HK-2 (cell line): ENCODE measurements around the gene SCN3B.
A peak's percentile ranks its signal among the peaks of the same experiment; 100 is the strongest.

Experiments
- DNase-seq: peaks from one replicate; pipeline ENCODE4 v3.0.0-alpha.2; 2018; ENCODE audit not compliant: unreplicated experiment

SCN3B gene

DNA sequence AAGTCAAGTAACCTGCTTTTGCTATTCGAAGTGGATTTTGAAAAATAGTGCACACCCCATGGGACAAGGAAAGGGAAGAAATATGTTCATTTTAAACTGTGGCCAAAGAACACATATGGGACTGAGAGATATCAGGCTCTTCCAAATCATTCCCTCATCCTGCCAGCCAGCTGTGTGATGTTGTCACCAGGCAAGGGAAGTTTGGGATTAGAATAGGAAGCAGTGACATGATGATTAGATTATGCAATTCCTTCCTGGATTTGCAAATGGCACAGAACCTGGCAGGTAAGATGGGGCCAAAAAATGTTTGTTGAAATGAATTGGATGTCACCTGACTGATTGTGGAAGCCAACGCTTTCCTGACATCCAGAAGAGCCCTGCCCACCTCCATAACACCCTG, 4.9 kb upstream of the SCN3B start:
- DNase-seq, result no peak

DNA sequence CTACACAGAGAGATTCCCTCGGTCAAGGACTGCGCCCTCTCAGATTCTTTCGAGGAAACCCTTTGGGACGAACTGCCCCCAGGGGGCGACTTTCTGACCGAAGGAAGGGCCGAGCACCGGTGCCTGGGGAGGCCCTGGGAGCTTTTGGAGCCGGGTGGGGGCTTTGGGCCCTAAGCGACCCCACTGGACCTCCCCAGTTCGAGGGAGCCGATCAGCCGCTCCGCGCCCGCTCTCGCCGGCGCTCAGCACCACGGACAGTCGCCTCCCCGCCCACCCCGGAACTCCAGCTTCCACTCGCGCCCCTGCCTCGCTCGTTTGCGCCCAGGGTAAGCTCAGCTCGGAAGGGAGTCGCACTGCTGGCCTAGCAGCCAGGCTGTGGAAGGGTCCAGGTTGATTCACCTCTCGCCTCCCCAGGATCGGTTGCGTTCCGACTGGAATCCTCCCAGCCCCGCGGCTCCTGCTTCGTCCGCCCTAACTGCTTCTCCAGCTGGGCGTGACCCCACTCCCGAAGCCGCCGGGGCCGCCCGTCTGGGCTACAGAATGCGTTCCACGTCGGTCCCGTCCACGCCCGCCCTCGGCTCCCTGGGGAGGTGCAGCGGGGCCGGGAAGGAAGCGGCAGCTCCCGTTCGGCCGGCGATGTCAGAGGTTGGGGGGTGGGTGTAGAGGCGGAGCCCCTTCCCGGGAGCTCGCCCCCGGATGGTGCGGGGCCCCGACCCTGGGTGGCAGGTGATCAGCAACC, 428 bp downstream of the SCN3B start:
- peak; percentile 31 for DNase-seq

DNA sequence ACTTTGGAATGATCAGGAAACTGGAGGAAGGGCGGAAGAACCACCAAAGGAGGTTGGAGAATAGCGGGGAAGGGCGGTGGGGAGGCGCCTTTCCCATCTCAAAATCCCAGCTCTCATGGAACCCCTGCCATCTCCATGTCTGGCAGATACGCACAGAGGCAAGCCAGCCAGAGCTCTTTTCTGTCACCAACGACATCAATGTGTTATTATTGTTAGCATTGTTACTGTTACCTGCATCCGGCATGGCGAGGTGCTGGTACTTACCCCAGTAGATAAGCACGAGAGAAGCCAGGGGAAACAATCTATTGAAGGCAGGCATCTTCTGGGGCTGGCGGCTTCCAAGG, 969 bp downstream of the SCN3B start:
- DNase-seq, result no peak

DNA sequence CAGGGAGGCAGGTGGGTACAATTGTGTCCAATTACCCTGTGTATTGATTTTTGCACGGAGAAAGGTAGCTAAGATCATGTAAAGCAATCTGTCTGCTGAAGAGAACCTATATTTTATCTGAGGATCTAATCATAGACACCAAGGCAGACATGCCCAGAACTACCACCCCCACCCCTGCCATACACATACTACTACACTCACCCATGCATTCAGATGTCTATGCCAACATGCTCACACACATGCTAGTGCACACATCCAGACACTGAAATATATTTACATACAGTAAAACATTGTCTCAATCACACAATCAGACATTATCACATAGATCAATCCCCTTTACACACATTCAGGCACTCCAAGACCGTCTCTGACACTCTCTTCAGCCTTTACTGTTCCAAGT, 1.8 kb downstream of the SCN3B start:
- no peak for DNase-seq

DNA sequence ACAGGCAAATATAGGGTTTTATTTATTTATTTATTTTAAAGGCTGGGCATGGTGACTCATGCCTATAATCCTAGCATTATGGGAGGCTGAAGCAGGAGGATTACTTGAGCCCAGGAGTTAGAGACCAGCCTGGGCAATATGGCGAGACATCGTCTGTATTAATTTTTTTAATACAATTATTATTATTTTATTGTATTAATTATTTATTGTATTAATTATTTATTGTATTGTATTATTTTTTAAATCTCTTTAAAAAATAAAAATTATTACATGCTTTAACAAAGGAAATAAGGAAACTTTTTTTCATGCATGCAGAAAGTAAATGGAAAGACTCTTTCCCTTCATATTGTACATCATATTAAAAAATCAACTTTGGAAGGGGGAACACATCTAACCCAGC, 3.5 kb downstream of the SCN3B start:
- no peak for DNase-seq

DNA sequence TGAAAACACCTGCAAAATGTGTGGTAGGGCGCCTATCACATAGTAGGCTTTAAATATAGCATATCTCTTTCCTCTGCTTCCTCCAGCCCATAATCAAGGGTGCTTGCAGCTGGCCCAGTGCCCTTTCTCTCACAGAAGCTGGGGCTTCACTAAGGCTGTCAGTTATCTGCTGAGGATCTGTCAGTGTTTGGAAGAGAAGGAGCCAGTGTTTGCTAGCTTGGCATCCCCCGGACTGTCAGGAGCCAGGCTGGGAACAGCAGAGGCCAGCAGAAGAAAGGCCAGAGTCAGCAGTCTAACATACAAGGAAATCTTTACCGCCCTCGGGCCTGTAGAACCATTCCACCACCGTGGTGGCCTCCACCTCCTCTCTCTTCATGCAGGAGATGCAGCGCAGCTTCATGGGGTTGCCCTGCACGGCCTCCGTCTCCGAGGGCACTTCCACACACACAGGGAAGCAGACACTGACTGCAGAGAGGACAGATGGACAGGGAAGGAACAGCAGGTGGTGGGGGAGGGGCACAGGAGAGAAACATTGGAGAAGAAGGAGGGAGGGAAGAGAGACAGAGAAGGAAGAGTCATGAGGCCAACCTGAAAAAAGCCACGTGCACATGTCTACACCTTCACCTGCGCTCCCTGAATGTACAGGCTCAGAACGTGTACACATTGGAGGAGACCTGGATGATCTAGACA, 9.0 kb downstream of the SCN3B start:
- DNase-seq, result no peak

DNA sequence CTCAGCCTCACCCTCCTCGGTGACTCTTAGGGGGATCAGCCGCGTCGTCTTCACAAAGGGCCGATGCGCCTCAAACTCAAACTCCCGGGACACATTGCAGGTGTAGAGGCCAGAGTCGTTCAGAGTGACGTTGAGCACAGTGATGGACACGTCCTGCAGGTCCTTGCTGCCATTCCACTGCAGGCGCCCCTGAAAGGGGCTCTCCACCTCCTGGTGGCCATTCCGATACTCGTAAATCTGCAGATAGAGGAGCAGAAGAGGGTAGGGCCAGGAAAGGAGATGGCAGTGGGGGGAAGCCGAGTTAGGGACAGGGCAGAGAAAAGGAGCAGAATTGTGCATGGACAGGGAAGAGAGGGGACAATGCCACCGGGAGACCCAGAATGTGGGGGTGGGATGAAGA, 12.0 kb downstream of the SCN3B start:
- DNase-seq, result no peak

DNA sequence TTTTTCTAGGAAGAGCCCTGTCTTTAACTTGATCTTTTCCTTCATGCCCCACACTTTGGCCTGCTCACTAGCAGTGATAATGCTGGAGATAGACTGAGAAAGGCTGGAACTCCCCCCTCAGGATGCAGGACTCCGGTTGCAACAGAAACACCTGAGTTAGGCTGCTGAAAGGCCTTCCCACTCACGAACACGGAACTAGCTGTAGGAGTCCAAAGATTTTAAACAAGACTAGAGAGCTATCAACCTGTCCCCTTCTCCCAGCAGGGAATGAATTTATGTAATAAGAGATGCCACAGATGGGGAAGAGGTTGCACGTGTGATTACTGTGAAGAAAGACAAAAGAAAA, 13.0 kb downstream of the SCN3B start:
- DNase-seq, result no peak

DNA sequence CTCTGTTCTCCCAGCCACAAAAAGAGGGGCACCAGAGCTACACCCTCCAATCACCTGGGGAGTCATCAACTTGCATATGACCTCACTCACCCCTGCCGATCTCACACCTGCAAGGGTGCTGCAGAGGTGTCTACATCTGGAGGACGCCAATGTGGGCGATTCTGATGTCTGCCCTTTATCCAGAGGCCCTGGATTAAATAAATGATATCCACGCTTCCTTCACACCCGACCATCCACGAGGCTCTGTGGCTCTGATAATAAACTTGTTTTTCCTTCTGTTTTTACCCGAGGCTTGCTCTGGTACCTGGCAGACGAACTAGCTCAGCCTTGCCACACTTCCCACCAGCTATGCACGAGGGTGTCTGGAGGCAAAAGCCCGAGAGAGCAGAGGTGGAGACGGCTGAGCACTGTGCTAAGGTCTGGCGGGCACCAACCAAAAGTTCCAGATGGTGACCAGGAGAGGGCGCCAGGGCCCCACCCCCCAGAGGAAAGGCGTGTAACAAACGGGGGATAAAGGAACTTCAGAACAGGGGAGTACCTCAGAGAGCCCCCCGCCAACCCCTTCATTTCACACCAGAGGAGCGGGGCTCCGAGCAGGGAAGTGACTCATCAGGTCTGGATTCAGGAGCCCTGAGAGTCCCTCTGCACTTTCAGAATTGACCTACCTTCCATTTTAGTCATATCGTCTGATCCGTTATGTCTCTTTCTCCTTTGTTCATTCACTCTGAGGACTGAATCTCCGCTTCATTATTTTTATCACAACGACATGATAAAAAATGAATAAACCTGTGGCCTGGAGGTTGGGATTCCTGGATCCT, 13.5 kb downstream of the SCN3B start:
- DNase-seq, result peak; percentile 29

DNA sequence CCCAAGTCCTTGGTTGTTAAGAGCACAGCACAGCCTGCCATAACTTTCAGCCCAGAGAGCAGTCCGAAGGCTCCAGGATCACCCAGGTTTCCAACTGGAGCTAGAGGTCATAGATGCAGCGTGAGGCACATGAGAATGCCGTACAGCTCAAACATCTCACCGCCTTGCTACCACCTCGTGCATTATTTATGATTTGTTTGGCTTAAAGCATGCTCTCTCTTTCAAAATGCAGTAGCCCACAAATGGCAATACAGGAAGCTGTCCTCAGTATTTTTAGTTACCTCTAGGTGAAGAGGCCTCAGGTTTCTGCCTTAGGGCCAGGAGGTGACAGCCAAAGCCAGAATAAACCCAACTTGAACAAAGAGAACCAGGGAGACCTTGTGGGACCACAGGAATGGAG, 14.4 kb downstream of the SCN3B start:
- no peak for DNase-seq

DNA sequence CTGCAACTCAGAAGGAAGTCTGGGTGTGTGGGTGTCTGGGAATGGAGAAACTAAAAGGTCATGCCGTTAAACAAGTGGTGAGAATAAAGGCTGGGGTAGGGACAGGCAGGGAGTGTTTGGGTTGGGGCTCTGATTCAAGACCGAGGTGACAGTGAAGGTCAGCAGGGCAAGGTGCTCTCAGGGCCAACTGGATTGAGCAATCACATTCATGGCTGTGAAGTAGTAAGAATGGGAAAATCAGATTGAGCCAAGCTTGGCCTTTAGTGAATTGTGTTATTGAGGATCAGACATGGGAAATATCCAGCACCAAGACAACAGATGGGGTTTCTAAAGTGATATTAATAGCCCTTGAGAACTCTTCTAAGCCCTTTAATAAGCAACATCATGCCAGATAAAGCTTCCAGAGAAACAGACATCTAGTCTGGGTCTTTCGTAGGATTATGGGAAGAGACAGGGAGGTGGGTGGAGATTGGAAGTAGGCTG, 24.3 kb downstream of the SCN3B start:
- DNase-seq, result no peak

DNA sequence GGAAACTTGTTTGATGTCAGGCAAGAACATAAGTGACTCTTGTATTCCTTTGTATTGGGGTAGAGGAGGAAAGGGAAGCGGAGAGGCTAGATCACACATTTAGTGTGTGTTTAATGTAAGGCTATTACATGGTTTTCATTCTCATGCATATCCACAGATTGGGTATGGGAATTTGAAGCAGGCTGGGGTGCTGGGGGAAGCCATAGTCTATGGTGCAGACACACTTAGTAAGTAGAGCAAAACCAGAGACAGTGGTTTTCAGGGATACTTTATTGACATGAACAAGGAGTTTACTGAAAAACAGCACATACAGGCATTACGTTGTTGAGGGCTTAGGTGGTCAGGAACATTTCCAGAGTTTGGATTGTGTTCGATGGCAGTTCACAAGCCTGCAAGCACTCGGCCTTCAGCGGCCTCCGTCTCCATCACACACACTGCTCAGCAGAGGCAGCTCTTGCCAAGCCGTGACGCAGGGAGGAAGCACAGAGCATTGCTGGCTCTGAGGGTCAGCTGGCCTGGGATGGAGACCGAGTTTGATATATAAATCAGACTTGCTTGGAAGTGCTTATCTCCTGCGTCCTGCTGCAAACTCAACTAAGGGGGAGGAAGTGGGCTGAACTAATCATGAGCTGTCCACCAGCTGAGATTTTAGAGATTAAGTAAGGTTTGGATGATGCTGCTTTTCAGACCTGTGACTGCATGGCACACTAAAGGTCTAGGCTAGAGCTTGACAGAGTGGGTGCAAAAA, 25.3 kb downstream of the SCN3B start:
- no peak for DNase-seq

DNA sequence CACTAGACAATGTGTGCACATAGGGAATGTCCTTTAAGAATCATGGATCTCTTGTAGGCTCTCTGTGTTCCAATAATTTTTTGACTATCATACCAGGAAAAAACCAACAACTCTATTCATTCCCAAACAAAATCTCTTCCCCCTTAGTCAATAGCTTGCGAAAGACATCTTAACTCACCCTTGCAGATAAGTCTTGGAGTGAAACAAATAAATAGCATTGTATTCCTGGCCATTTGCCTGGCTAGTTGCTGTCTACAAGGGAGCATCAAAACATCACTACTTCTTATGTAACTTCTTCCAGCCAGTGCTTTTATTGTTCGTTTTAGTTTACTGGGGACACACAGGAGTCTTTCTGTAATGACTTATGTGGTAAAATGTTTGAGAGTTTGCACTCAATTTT, 29.4 kb downstream of the SCN3B start:
- no peak for DNase-seq

DNA sequence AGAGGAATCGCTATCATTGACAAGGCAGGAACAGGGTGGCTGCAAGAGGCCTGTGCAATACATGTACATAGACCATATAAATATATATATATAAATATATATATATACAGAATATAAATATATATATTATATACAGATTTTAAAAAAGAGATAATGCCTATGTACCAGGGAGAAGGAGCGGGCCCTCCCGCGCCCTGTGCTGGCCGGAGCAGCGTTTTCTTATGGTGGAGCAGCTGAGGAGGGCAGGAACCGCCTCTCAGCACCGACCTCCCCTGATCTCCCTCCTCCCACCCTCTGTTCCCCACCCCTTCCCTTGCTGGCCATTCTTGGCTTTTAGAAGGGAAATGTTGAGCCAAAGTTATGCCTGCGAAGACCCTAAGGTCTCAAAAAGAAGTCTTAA, 31.8 kb downstream of the SCN3B start:
- DNase-seq, result no peak

DNA sequence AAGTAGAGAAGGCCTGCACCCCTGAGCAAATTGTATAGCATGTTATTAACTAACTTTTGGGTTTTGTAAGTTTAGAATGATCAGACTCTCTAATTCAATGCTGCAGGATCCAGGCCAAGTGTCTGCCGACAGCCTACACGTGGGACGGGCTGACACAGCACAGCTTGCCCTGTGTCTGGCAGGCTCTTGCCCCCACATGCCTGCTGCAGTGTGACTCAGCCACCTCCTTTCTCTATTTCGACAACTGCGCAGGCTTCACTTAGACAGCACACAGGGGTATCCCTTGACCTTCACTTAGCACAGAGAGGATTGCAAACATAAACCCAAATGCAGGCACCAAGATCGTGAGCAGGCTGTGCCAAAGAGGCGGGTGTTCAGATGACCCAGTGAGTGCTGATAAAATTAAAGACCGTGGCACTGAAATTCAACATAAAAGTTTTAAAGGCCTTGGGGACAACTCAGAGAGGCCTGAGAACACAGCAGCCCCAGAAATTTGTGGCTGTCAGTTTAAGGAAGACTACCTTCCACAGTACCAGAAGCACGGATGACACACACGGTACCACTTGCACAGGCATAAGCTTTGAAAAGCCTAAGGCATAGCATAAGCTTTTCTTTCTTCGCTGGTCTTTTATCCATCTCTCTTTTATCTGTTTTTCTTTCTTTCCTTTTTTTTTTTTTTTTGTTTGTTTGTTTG, 37.8 kb downstream of the SCN3B start:
- no peak for DNase-seq

DNA sequence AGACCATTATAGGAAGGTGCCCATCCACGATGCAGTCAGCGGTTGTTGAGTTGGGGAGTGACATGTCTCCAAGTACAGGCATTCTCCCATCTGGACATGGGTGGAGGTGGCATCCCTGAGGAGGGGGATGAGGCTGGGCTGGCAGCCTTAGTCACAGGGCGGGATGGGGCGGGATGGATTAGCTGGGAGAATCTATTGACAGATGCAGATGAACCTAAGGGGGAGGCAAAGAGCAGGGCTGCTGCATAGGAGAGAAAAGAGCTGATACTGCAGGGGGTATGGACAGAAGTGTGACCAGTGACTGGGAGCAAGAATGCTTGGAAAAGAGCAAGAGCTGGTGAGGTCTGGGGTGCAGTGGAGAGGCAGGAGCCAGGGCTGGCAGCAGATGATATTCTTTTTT, 42.7 kb downstream of the SCN3B start:
- DNase-seq, result no peak

DNA sequence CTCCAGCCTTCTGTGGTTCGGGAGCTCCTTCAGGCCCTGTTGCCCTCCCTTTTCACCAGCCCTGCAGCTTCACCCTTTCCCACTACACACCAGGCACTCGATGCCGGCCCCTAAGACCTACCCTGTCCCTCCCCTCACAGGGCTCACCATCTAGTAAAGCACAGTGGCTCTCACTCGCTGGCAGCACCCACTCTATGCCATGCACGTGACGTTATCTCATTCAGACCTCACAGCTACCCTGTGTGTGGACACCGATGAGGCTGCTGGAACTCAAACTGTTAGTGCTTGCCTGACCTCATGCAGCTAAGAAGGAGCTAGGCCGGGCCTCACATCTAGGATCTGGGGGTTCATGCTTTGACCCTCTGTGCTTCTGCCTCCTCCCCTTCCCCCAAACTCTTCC, 45.5 kb downstream of the SCN3B start:
- no peak for DNase-seq

DNA sequence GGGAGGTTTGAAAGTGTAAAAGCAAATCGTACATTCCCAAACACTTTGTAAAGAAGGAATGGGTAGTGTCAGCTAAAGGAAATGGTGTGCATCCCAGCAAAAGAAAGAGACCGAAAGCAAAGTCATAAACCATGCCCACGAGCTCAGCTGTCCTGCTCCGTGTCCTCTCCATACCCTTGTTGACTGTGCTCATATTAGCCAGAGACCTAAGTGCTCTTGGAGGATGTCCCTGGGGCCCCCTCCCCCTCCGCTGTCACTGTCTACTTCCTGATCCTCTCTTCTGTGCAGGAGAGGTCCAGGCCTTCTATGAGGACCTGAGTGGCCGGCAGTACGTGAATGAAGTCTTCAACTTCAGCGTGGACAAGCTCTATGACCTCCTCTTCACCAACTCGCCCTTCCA, 46.1 kb downstream of the SCN3B start:
- no peak for DNase-seq

DNA sequence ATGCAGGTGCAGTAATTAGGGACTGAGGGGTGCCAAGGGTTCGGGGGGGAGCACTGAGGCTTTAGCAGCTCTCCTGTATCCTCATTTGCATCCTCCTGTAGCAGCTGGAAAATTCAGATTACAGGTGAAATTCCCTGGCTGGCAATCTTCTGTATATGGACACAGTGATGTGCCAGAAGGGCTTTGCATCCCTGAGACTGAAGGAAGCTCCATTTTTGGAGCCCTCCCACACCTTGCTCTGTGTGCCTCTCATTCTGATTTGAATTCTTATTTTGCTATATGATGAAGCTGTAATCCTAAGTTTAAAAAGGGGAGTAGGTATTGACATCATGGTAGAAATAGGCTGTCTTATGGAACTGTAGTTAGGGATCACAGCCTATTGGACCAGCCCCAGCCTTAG, 46.6 kb downstream of the SCN3B start:
- no peak for DNase-seq

DNA sequence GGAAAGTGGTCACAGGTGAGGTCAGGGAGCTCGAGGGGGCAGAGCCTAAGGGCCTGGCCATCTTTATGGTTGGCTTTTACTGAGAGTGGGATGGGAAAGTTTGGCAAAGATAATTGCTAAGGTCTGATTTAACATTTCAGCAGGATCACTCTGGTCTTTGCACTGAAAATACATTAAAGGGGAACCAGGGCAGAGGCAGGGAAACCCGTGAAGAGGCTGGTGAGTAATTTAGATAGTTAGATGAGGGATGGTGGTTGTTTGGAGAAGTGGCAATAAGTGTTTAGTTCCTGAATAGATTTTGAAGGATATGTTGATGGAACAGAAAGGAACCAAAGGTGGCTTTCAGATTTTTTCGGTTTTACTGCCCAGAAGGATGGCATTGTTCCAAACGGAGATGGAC, 50.8 kb downstream of the SCN3B start:
- DNase-seq, result no peak

DNA sequence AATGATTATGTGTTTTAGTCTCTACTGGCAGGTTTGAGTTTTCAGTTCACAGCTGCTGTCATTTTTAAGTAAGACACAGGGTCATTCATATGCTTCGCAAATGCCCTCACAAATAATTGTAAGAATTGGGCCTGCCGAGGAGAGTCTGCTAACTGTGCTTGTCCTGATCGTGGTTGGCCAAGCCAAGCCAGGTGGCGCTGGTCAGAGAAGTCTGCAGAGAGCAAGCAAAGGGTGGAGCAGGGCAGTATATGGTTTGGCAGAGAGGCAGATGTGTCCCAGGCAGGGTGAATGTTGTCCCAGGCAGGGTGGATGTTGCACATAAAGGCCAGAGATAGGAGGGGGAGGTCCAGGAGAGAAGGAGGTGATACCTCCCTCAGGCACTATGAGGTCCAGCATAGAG, 52.7 kb downstream of the SCN3B start:
- DNase-seq, result no peak

DNA sequence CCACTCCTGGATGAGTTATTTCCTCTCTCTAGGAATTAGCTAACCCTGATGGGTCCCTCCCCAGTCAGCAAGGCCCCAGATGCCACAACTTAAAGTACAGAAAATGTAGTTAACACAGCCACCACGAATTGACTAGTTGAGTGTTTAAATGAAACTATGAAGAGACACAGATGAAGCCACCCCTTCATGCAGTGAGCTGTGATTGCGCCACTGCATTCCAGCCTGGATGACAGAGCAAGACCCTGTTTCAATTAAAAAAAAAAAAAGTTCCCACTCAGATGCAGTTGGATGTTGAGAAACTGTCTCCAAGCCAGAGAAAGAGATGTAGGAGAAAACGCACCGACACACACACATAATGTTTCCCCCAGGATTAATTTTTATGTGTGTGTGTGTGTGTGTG, 53.3 kb downstream of the SCN3B start:
- no peak for DNase-seq
